Endometrium (tissue), 2 donors: Measurements from ENCODE around the gene MPPED2.

Source experiments
- FAIRE-seq: peaks from 2 replicates; lab custom pipeline; 2012; peaks lifted over from hg19 to GRCh38; lab: Jason Lieb, UNC
- donor health status: control.
- donor health status: control.

MPPED2 gene

DNA sequence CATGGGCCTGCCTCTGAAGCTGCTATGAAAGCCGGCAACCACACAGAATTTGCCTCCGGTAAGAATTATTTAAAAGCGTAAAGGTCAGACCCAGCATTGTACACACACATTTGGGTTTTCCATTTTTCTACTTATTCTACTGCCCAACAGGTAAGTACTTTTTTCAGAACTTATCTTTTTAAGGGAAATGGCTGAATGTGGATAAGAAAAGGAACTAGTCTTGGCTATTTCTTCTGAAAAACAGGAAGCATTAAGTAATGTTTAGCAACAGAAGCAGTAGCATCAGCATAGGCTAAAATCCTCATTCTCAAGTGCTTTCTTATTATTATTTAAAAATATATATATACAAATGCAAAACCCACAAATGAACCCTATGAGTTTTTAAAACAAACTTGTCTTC lies 103.1 kb downstream of the MPPED2 start:
- no peak for FAIRE-seq

DNA sequence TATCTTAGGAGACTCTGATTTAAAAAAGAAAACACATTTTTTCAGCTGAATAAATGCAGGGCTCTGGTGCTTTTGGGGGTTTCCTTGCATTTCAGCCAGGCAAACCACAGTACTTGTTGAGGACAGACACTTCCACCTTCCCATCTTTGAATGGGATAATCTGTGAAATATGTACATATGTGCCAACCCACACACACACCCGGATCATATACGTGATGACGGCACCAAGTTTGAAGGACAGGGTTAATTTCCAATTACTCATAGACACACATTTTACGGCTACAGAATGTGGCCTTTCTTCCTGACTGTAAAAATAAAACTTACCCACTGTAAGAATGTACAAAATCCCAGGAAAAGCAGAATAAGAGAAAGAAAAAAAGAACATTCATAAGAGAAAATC lies 104.4 kb downstream of the MPPED2 start:
- FAIRE-seq: peak; percentile 31

DNA sequence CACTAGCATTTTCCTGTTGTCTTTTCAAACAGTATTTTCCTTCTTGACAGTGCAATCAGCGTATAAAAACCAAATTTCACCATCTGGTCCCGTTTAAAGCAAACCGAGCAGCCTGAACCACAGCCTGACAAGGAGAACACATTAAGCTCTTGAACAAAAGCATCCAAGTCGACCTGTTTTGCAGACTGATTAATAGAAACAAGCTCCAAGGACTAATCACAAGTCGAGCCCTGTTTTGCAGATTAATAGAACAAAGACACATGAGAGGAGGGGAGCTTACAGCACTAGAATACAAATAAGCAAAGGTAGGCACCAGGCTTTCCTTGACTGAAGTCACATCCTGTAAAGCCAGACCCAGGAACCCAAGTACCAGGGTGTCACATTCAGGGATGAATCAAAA lies 104.8 kb downstream of the MPPED2 start:
- no peak for FAIRE-seq

DNA sequence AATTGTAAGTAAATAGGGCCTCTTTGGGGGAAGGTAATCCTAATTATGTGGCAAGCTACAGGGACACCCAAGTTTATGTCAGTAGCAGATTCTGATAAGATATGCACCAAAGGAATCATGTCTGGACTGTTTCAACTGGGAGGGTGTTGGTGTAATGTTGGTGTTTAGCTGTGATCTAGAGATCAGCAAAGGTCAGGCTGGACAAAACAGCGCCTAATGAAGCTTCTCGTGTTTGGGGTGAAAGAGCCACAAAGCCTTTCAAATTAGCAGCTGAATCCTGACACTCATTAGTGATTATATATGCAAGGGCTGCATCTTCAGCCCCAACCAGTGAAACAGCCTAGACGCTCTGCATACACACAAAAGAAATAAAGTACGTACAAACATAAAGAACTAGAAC lies 106.3 kb downstream of the MPPED2 start:
- no peak for FAIRE-seq

DNA sequence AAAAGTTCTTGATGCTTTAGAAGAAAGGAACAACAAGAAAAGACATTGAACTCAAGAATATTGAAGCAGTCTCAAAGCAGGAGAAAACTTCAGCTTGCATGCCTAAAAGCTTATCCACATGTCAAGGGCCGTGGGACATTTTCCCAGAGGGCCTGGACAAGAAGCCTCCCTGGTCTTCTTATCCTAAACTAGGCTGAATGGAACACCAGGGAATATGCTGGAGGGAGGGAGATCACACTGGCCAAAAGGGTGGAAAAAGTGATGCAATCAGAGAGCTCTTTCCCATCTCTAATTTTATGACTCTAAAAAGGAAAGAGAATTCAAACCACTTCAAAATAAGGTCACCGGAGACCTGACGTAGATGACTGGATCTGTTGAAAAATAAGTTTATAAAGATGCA lies 107.2 kb downstream of the MPPED2 start:
- FAIRE-seq: no peak

DNA sequence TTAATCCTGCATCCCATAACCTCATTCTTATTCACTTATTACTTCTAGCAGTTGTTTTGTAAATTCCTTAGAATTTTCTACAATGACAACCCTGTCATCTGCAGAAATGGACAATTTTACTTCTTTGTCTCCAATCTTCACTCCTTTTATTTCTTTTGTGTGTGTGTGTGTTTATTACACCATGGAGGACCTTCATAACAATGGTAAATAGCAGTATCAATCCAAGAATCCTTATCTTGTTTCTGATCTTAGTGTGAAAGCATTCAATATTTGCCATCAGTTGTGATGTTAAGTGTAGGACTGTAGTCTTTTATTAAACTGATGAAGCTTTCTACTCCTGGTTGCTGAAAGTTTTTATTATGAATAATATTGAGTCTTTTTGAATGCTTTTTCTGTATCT lies 109.1 kb downstream of the MPPED2 start:
- no peak for FAIRE-seq

DNA sequence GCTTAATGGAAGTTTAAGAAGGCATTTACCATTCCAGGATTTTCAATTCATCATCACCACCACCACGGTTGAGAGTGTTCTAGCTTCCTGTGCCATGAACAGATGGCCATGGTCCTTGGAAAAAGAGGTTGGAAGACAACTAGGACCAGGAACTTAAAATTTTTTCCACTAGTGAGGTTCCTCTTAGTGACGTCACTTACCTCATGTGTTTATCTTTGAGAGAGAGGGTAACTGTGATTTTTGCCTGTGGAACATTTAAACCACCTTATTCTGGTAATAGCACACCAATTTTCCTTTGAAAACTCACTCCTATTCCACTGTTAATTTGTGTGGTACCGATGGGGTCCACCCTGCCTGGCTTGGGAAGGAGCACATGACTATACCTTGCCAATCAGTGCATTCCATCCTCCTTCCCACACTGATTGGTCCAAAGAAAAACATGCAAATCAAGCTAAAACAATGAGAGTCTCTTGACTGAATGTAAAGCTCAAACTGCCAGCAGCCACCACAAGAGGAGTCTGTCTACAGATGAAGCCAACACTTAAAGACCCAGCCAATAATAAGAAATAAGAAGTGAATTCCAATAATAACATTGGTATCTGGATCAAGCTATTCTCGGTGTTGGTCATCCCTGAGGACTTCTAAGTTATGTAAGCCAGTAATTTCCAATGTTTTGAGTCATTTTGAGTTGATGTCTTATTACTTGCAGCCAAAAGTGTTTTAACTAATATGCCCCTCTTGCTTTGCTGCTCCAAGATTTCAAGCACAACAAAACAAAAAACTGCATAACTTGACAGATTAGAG lies 111.8 kb downstream of the MPPED2 start:
- FAIRE-seq: no peak

DNA sequence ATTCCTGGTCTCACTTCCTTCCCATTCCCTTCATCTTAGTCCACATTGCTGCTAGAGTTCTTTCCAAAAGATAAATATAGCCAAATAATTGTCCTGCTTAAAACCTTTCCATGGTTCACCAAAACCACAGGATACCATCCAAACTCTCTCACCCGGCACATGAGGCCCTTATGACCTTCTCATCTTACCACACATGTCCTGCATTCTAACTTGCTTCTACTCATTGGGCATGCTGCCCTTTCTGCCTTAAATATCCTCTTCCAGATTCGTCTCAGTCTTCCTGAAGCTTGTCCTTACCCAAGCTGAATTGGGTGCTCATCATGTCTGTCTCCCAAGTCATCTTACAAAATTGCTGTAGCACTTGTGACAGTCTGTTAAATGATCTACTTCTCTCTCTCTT lies 114.9 kb downstream of the MPPED2 start:
- no peak for FAIRE-seq

DNA sequence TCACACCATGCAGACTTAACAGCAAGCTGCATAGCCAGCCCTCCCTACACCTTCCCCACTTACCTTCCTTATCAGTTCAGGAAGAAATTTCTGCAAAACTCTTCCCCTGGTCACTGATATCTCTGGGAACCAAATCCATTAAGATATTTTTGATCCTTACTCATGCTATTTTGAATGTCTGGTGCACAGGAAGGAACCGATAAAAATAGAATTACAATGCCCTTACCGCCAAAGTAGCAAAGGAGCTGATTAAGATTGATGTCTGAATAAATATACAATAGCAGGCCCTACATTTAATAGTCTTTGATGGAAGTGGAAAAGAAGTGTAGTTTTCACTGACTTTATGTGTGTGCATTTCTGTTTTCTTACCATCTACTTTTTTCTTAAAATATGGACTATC lies 117.3 kb downstream of the MPPED2 start:
- no peak for FAIRE-seq

DNA sequence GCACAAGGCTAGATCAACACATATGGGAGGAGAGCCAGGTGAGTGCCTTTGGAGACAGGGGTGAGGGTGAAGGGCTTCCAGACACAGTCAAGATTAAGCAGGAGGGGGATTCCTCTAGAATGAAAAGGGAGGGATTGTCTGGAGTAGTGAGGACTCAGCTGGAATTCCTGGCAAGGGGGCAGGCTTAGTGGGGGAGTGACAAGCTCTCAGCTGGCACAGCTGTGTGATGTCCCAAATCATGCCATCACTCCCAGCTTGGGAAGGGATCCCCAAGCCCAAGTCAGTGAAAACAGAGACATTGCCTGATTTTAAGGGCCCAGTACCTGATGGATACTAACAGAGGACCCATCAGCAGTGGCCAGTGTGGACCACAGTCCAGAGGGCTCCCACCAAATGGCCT lies 119.0 kb downstream of the MPPED2 start:
- no peak for FAIRE-seq

DNA sequence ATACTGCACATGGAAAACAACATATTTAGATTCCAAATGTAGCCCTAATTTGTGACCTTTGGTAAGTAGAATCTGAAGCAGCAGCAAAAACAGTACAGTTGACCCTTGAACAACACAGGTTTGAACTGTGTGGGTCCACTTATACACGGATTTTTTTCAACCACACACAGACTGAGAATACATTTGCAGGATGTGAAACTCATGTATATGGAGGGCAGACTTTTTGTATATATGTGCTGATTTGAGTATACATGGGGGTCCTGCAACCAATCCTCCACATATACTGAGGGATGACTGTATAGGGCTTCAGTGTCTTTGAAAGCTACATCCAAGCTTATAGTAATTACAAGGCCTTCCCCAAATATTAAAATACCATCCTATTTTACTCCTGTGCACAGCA lies 120.5 kb downstream of the MPPED2 start:
- no peak for FAIRE-seq

DNA sequence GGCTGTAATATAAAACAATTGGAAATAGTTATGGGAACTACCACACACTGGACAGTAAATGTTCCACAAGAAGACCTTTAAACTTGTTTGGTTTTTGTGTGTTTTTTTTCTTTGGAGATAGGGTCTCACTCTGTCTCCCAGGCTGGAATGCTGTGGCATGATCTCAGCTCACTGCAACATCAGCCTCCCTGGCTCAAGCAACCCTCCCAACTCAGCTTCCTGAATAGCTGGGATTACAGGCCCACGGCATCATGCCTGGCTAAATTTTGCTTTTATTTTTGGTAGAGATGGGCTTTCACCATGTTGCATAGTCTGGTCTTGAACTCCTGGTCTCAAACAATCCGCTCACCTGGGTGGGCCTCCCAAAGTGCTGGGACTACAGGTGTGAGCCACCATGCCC lies 121.0 kb downstream of the MPPED2 start:
- FAIRE-seq: no peak

DNA sequence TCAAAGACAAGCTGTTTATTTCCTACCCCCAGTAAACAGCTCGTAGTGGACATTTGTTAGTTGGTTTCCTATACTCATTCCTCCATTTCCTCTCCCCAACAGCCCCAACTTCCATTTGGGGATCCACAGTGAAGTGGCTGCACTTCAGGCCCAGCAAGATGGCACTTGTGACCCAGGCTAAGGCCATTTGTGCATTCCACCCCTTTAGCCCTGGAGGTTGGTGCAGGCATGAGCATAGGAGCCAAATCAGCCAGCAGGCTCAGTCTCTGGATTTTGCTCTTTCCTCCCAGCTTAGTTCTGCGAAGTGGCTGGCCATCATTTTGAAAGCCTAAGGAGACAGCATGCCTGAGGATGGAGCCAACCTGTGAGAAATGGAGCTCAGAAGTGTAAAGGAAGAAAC lies 122.9 kb downstream of the MPPED2 start:
- FAIRE-seq: no peak

DNA sequence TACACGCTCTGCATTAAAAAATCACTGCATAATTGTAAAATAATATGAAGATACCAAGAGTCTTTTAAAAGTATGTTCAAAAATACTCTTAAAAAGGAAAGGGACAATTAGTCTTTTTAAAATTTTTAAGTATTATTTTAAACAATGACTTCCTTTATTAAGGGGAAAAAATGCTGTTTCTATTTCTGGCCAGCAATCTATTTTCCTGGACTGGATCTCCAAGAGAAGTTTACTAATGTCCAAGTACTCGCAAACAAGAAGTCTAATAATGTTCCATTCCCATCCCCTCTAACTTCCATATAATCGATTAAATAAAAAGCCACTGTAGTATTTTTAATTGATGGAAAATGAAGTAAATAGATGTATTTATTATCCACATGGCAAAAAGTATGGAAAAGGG lies 123.7 kb downstream of the MPPED2 start:
- no peak for FAIRE-seq

DNA sequence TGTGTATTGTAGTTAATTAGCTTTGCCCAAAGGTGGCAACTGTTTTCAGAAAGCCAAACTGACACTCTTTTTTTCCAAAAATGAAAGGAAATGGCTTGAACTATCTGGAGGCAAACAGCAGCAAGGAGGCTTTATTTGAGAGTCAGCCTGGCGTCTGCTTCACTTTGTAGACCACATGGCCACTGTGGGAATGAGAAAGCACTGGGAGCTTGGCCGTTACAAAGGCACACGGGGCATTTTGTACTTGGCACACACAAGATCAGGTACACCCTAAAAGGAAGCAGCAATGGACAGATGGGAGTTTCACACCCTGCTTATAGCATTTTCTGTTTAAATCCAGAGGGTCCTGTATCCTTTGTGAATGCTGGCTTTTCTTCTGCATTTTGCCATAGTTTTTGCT lies 126.3 kb downstream of the MPPED2 start:
- FAIRE-seq: no peak

DNA sequence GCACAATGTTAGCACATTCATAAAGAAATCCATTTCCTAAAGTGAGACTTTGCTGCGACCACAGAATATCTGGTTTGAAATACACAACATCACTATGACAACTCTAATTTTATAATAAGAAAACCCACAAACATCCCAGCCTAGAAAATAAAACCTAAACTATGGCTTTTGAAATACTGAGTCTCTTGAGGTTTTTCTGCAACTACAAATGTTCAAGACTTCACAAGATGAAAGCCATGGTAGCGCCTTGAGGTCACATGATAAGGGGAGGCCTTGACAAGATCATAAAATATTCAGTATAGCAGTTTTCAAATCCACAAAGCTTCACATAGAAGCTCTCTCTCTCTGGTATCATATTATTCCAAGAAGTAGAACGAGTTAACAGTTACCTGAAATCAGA lies 126.8 kb downstream of the MPPED2 start:
- FAIRE-seq: no peak

DNA sequence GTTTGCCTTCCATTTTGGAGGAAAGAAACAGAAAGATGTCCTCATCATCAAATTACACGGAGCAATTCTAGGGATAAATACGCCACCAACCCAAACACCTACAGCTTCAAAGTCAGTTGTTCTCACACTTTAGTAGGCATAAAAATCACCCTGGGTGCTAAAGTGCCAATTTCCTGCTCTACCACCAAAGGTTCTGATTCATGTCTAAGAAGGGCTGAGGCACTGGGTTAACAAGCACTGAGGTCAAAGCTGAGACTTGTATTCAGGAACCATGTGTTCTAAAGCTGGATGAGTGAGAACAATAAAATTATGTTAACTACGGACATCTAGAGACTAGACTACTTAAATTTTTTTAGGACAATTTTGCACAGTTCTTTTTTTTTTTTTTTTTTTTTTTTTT lies 127.6 kb downstream of the MPPED2 start:
- no peak for FAIRE-seq

DNA sequence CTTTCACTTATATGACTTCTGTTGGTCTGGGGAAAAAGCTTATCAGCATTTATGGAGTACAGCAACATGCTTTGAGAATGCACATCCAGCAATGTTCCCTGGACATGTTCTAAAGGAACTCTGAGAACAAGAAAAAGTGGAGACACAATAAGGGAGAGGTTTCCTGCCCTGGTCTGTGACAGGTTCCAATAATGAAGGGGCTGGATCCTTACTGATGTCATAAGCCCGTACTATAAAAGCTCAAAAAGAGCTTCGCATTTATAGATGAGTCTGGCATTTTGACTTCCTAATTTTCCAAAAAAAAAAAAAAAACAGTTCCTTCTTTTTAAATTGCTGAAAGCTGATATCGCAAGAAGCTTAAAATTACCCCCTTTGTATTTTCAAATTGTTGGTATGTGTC lies 129.1 kb downstream of the MPPED2 start:
- no peak for FAIRE-seq

DNA sequence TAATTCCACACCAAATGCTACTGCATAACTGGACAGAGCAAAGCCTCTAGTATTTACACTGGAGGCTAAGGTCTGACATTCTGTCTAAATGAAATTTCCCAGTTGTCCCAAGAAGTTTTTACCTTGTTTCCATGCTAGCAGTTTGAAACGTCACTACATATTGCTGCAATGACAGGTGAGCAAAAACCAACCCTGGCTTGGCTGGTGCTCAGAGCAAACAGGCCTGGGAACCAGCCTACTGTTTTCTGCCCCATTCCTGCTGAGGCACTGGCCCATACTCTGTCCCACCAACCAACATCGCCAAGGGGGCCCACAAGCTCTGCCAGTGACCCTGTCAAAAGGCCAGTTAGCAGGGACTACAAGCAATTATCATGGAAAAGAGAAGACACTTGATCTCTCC lies 131.1 kb downstream of the MPPED2 start:
- no peak for FAIRE-seq

DNA sequence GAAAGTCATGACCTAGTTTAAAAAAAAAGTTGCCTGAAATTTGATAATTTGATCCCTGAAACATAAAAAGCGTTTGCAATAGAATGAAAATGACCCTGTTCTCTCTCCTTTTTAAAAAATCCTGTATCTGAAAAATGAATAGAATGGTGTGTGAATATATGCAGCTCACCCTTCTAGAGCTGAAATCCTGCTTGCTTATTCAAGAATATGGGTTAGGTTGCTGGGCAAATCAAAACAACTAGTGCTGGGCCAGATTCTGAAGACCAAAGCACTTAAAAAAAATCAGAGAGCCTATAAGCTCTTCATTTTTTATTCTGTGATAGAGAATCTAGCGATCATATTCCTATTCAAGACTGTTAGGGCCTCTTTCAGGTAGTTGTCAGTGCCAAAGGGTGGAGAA lies 131.6 kb downstream of the MPPED2 start:
- FAIRE-seq: no peak

DNA sequence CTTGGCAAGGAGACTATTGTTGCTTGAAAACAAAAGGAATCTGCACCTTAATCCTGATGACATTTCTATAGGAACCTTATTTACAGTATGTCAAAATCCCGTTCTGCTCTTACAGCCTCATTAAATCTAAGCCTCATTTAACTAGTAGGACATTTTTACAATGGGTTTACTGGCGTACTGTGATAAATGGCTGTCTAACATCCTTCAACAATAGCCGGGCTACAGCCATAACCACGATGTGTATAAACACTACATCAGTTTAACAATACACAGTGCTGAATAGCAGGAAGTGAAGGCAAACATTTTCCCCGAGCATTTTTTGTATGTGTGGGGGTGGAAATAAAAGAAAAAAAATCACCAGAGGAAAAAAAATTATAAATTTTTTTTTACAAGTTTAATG lies 132.0 kb downstream of the MPPED2 start:
- FAIRE-seq: peak; percentile 84

DNA sequence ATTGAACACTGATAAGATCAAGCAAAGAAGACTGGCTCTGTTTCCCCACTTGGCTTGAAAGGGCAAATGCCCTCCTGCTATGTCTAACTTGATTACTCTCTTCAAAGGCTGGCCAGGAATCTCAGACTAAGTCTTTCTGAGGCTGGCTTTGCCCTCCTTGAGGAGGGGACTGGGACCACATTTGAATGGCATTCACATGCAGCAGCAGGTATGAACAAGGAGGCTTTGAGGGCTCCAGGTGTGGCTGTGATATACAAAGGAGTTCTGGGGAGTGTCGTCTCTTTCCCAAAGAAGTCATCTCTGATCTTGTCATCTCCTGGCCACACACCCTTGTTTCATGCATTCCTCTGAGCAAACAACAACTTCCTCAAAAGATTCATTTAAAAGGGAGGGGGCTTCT lies 132.4 kb downstream of the MPPED2 start:
- FAIRE-seq: no peak

DNA sequence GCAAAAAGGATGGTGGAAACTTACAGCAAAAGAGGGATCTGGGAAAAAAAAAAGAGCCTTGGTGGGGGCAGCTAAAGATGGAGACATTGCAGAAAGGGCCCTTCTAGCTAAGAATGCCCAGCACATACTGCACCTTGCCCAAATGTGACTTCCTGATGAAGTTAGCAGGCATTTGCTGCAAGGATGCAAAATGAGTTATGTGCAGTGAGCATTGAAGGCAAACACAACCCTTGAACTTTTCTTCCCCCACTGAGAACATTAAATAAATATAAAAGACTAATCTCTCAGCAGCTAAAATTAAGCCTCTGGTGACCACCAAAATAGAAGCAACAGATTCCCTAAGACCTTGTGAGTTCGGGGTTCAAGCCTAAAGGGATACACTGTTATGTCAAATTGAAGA lies 133.3 kb downstream of the MPPED2 start:
- no peak for FAIRE-seq

DNA sequence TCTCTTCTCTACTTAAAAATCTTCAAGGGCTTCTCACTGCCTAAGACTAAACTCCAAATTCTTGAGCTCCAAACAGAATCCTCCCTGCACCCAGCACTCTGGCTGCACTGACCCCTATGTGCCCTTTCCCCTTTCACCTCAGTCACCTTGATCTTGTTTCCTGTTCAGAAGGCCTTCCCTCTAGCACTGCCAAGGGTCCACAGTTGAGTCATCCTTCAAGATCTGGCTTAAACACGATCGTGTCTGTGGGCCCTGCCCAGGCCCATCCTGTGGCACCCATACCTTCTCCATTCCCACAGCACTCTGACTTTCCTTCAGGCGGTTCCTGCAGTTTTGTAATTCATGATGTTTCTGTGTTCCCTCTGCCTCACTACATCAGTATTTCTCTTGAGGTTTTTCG lies 134.0 kb downstream of the MPPED2 start:
- FAIRE-seq: no peak

DNA sequence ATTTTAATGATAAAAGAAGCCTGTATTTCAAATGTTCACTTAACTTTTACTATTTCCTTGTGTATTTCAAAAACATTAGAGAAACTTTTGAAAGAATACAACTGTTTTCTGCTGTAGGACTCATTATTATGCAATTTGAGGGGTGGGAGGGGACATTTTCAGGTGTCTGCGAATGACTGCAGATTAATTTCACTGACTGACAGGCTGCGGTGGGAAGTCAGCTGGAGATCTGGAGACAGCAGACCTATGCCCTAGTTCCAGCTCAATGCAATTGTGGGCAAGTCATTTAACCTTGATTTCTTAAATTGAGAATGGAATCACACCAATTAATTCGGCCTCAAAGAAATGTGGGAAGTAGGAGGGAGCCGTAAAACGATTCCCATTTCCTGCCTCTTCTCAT lies 134.5 kb downstream of the MPPED2 start:
- no peak for FAIRE-seq
